ENCODE measurements around the gene HHAT.

Gene HHAT

DNA sequence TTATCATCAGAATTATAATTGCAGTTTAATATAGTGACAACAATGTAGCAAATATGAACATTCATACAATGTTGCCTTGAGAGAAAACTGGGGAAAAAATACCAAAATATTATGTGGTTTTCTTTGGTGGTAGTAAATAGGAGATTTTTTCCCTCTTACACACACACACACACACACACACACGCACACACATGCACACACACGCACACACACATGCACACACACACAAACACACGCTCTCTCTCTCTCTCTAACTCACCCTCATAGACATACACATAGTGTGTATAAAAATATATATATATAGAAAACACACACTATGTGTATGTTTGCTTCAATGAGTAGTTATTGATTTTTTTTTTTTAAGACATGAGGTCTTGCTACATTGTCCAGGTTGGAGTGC is 211.6 kb downstream of the HHAT start:
- no peaks in the 10 kb centered on the region for H3K9me3 ChIP-seq (ENCODE audit: control insufficient read depth in 5 of 5, low read length in 5 of 5)
- no peak overlapping the region for H3K9ac ChIP-seq (ENCODE audit: low read length in 5 of 5)
- no peak overlapping the region for H3K4me3 ChIP-seq (ENCODE audit: low read depth in 1 of 5, low read length in 5 of 5)
- no peak overlapping the region for H3K27ac ChIP-seq (ENCODE audit: low read depth, low read length)
- no peaks in the 10 kb centered on the region for H3K36me3 ChIP-seq (ENCODE audit: control insufficient read depth in 5 of 5, insufficient read depth in 5 of 5, low read length in 5 of 5)
- no peaks in the 10 kb centered on the region for H3K4me1 ChIP-seq (ENCODE audit: control insufficient read depth in 5 of 5, insufficient read depth in 5 of 5, low read length in 5 of 5)
- H3K27me3 ChIP-seq (ENCODE audit: control insufficient read depth in 5 of 5, insufficient read depth in 4 of 5, low read length in 5 of 5) = no peaks in the 10 kb centered on the region

DNA sequence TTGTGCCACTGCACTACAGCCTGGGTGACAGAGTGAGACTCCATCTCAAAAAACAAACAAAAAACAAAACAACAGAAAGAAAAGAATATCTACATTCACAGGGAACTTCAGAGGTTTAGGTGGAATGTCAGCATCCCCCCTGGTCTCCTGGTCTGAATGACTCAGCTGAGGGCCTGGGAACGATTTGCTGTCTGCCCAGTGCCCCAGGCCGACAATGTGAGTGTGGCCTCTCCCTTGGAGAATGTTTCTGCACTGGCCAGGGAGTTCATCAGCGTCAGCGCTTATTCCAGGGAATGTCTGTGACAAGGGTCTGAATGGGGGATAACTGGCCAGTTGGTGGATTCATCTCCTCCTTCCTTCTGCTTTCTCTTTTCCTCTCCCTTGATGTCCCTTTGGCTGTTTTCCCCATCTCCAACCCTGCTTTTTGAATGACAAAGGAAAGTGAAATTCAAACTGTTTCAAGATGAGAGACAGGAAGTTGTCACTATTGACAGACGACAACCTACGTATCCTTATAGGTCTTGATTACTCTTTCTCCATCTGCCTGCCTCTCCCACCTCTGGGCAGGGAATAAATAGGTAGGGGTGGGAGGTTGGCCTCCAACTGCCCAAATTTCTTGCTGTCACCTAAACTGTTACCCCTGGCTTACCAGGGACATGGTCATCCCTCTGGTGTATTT is 213.1 kb downstream of the HHAT start:
- Histone ChIP-seq H3K4me3 (ENCODE audit: low read depth in 1 of 5, low read length in 5 of 5) (no peak overlapping the region), H3K27ac (ENCODE audit: low read depth, low read length) (no peak overlapping the region), H3K9ac (ENCODE audit: low read length in 5 of 5) (no peak overlapping the region), H3K27me3 (ENCODE audit: control insufficient read depth in 5 of 5, insufficient read depth in 4 of 5, low read length in 5 of 5) (no peaks in the 10 kb centered on the region), H3K9me3 (ENCODE audit: control insufficient read depth in 5 of 5, low read length in 5 of 5) (no peaks in the 10 kb centered on the region), H3K36me3 (ENCODE audit: control insufficient read depth in 5 of 5, insufficient read depth in 5 of 5, low read length in 5 of 5) (no peaks in the 10 kb centered on the region), H3K4me1 (ENCODE audit: control insufficient read depth in 5 of 5, insufficient read depth in 5 of 5, low read length in 5 of 5) (no peaks in the 10 kb centered on the region)

DNA sequence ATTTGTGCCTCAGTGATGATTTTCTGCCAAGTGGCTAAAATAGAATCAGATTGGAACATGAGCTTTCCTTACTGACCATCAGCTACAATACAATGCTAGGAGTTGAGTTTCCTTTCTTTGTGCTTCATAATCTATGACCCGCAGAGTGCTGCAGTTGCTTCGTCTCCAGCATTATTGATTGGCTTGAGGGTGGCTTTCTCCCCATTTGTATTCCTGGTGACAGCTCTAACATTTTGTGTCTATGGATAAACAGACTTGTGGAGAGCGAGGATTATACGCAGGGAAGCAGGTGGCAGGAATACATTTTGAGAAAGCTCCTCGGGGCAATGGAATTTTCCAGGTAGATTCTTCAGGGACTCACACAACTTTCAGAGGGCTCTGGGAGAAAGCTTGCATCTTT is 223.2 kb downstream of the HHAT start:
- H3K27ac ChIP-seq (ENCODE audit: low read depth, low read length) = no peak overlapping the region
- no peak overlapping the region for H3K4me3 ChIP-seq (ENCODE audit: low read depth in 1 of 5, low read length in 5 of 5)
- no peaks in the 10 kb centered on the region for H3K36me3 ChIP-seq (ENCODE audit: control insufficient read depth in 5 of 5, insufficient read depth in 5 of 5, low read length in 5 of 5)
- no peaks in the 10 kb centered on the region for H3K27me3 ChIP-seq (ENCODE audit: control insufficient read depth in 5 of 5, insufficient read depth in 4 of 5, low read length in 5 of 5)
- no peaks in the 10 kb centered on the region for H3K9me3 ChIP-seq (ENCODE audit: control insufficient read depth in 5 of 5, low read length in 5 of 5)
- peaks cover 0 to 4% (median 0%) of the 10 kb centered on the region in 5 donors for H3K4me1 ChIP-seq (ENCODE audit: control insufficient read depth in 5 of 5, insufficient read depth in 5 of 5, low read length in 5 of 5)
- H3K9ac ChIP-seq (ENCODE audit: low read length in 5 of 5) = no peak overlapping the region

DNA sequence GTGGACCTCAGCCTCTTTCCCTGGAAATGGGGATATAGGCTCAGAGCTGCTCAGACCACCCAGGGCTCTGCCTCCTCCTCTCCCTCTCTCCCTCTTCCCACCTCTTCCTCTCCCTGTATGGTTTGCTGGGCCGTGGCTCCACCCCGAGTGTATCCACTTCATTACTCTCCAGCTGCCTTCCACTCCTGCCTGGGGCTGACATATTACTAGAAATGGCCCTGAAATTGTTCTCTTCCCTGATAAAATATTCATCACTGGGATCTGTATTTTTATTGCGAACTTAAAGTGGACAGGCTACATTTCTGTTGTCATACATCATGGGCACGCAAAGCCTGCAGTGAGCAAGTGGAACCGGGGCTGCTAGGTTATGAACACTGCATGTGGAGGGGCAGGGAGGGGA is 225.0 kb downstream of the HHAT start:
- H3K36me3 ChIP-seq (ENCODE audit: control insufficient read depth in 5 of 5, insufficient read depth in 5 of 5, low read length in 5 of 5) = no peaks in the 10 kb centered on the region
- peaks cover 0 to 2% (median 0%) of the 10 kb centered on the region in 5 donors for H3K4me1 ChIP-seq (ENCODE audit: control insufficient read depth in 5 of 5, insufficient read depth in 5 of 5, low read length in 5 of 5)
- no peak overlapping the region for H3K4me3 ChIP-seq (ENCODE audit: low read depth in 1 of 5, low read length in 5 of 5)
- no peak overlapping the region for H3K27ac ChIP-seq (ENCODE audit: low read depth, low read length)
- no peaks in the 10 kb centered on the region for H3K27me3 ChIP-seq (ENCODE audit: control insufficient read depth in 5 of 5, insufficient read depth in 4 of 5, low read length in 5 of 5)
- H3K9me3 ChIP-seq (ENCODE audit: control insufficient read depth in 5 of 5, low read length in 5 of 5) = no peaks in the 10 kb centered on the region
- H3K9ac ChIP-seq (ENCODE audit: low read length in 5 of 5) = no peak overlapping the region

DNA sequence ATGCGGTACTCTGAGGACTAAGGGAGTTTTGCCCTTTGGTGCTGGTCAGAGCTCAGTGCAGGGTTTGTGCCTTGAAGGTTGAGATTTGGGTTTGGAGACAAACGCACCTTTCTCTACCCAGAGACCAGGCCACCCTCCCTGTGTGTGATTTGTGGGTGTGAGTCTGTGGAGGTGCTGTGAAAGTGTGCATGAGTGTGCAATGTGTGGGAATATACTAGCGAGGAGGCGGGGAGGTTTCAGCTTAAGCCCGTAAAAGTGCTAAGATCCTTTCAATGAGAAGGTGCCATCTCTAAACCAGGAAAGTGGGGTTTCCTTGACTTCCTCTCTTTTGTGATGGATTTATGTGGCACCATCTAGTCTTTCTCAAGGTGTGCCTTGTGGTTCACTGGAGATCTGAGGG is 225.7 kb downstream of the HHAT start:
- no peaks in the 10 kb centered on the region for H3K9me3 ChIP-seq (ENCODE audit: control insufficient read depth in 5 of 5, low read length in 5 of 5)
- no peak overlapping the region for H3K27ac ChIP-seq (ENCODE audit: low read depth, low read length)
- no peaks in the 10 kb centered on the region for H3K27me3 ChIP-seq (ENCODE audit: control insufficient read depth in 5 of 5, insufficient read depth in 4 of 5, low read length in 5 of 5)
- H3K4me1 ChIP-seq (ENCODE audit: control insufficient read depth in 5 of 5, insufficient read depth in 5 of 5, low read length in 5 of 5) = no peaks in the 10 kb centered on the region
- no peaks in the 10 kb centered on the region for H3K36me3 ChIP-seq (ENCODE audit: control insufficient read depth in 5 of 5, insufficient read depth in 5 of 5, low read length in 5 of 5)
- no peak overlapping the region for H3K9ac ChIP-seq (ENCODE audit: low read length in 5 of 5)
- H3K4me3 ChIP-seq (ENCODE audit: low read depth in 1 of 5, low read length in 5 of 5) = no peak overlapping the region

DNA sequence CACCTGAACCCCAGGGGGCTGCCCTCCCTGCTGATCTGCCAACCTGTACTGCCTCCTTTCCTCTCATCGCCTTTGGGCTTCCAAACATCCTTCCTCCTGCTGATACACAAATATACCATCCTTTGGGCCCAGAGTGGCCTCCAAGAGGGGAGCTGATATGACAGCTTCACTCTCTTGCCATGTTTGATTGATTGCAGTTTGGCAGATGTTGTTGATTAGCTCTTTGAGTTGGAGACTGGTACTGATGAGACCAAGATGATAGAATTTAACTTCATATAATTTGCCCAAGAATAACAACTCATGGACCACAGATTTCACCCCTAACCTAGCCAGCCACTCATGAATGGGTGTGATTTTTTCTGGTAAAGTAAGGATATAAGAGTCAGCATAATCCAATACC is 227.8 kb downstream of the HHAT start:
- Histone ChIP-seq H3K9ac (ENCODE audit: low read length in 5 of 5) (no peak overlapping the region), H3K4me3 (ENCODE audit: low read depth in 1 of 5, low read length in 5 of 5) (no peak overlapping the region), H3K27me3 (ENCODE audit: control insufficient read depth in 5 of 5, insufficient read depth in 4 of 5, low read length in 5 of 5) (no peaks in the 10 kb centered on the region), H3K36me3 (ENCODE audit: control insufficient read depth in 5 of 5, insufficient read depth in 5 of 5, low read length in 5 of 5) (no peaks in the 10 kb centered on the region), H3K27ac (ENCODE audit: low read depth, low read length) (no peak overlapping the region), H3K9me3 (ENCODE audit: control insufficient read depth in 5 of 5, low read length in 5 of 5) (no peaks in the 10 kb centered on the region), H3K4me1 (ENCODE audit: control insufficient read depth in 5 of 5, insufficient read depth in 5 of 5, low read length in 5 of 5) (no peaks in the 10 kb centered on the region)

DNA sequence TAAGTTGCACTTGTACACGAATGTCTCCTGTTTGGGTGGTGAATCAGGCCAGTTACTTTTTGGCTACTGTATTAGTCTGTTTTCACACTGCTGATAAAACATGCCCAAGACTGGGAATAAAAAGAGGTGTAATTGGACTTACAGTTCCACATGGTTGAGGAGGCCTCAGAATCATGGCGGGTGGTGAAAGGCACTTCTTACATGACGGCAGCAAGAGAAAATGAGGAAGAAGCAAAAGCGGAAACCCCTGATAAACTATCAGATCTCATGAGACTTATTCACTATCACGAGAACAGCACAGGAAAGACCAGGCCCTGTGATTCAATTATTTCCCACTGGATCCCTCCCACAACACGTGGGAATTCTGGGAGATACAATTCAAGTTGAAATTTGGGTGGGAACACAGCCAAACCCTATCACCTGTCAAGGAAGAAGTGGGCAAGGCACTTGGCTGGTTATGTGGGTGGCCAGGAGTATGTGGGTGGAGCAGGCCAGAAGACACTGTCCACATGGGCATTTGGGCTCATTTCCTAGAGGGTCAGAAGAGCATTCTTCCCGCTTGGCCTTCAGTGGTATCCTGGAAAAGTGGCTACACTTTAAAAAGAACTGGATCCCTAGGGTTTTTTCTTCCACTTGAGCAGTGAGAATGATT is 228.8 kb downstream of the HHAT start:
- Histone ChIP-seq H3K9ac (ENCODE audit: low read length in 5 of 5) (no peak overlapping the region), H3K27me3 (ENCODE audit: control insufficient read depth in 5 of 5, insufficient read depth in 4 of 5, low read length in 5 of 5) (no peaks in the 10 kb centered on the region), H3K27ac (ENCODE audit: low read depth, low read length) (no peak overlapping the region), H3K4me1 (ENCODE audit: control insufficient read depth in 5 of 5, insufficient read depth in 5 of 5, low read length in 5 of 5) (no peaks in the 10 kb centered on the region), H3K4me3 (ENCODE audit: low read depth in 1 of 5, low read length in 5 of 5) (no peak overlapping the region), H3K36me3 (ENCODE audit: control insufficient read depth in 5 of 5, insufficient read depth in 5 of 5, low read length in 5 of 5) (no peaks in the 10 kb centered on the region), H3K9me3 (ENCODE audit: control insufficient read depth in 5 of 5, low read length in 5 of 5) (no peaks in the 10 kb centered on the region)

DNA sequence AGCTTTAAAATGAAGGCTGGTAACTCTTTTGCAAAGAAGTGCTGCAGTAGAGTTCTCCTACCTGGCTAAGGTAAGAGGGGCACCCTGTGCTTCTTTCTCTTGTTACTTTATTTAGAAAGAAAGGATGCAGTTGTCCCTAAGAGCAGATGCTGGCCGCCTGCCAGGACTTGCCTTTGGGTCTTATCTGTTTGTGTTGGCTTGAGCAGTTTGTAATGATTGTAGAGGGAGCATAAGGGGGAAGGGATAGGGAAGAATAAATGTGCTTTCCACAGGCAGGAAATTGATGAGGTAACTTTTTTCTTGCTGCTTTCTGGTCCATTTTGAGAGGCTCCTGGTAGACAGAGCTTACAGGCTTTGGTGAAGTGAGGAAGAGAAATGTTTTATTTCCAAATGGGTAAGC is 229.6 kb downstream of the HHAT start:
- H3K9me3 ChIP-seq (ENCODE audit: control insufficient read depth in 5 of 5, low read length in 5 of 5) = no peaks in the 10 kb centered on the region
- no peak overlapping the region for H3K4me3 ChIP-seq (ENCODE audit: low read depth in 1 of 5, low read length in 5 of 5)
- H3K27me3 ChIP-seq (ENCODE audit: control insufficient read depth in 5 of 5, insufficient read depth in 4 of 5, low read length in 5 of 5) = no peaks in the 10 kb centered on the region
- no peak overlapping the region for H3K27ac ChIP-seq (ENCODE audit: low read depth, low read length)
- H3K36me3 ChIP-seq (ENCODE audit: control insufficient read depth in 5 of 5, insufficient read depth in 5 of 5, low read length in 5 of 5) = no peaks in the 10 kb centered on the region
- H3K4me1 ChIP-seq (ENCODE audit: control insufficient read depth in 5 of 5, insufficient read depth in 5 of 5, low read length in 5 of 5) = no peaks in the 10 kb centered on the region
- no peak overlapping the region for H3K9ac ChIP-seq (ENCODE audit: low read length in 5 of 5)

DNA sequence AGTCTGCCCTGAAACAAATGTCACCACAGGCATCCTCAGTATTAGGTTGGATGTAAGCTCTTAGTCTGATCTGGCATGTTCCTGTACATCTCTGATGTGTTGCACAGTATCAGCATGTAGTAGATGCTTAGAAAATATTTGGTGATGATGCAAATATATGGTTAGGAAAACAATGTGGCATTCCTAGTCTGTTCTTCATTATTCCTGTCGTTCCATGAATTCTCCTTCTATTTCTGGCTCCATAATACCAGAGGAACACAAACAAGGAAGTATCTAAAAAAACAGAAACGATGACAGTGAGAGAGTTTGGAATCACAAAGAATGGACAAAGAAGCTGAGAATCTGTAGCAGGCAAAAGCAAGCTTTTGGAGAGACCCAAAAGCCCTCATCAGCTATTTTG is 236.6 kb downstream of the HHAT start:
- Histone ChIP-seq H3K36me3 (ENCODE audit: control insufficient read depth in 5 of 5, insufficient read depth in 5 of 5, low read length in 5 of 5) (no peaks in the 10 kb centered on the region), H3K4me3 (ENCODE audit: low read depth in 1 of 5, low read length in 5 of 5) (no peak overlapping the region), H3K9ac (ENCODE audit: low read length in 5 of 5) (no peak overlapping the region), H3K9me3 (ENCODE audit: control insufficient read depth in 5 of 5, low read length in 5 of 5) (no peaks in the 10 kb centered on the region), H3K27ac (ENCODE audit: low read depth, low read length) (no peak overlapping the region), H3K4me1 (ENCODE audit: control insufficient read depth in 5 of 5, insufficient read depth in 5 of 5, low read length in 5 of 5) (no peaks in the 10 kb centered on the region), H3K27me3 (ENCODE audit: control insufficient read depth in 5 of 5, insufficient read depth in 4 of 5, low read length in 5 of 5) (no peaks in the 10 kb centered on the region)

DNA sequence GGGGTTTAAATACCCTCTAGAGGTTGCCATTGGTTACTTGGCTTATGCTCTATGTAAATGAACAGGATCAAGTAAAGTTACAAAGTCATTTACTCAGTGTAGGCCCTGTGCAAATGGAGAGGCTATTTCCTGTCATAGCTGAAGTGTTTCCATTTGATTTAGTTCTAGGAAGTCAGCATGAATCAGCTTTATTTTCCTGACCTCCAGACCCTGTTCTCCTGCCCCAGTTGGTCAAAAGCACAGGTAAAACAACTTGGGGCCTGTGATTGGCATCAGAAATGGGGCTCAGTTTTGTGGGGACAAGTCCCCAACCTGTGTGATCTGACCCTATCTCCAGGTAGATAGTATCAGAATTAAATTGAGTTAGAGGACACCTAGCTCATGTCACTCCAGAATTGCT is 239.9 kb downstream of the HHAT start:
- Histone ChIP-seq H3K9ac (ENCODE audit: low read length in 5 of 5) (no peak overlapping the region), H3K27ac (ENCODE audit: low read depth, low read length) (no peak overlapping the region), H3K27me3 (ENCODE audit: control insufficient read depth in 5 of 5, insufficient read depth in 4 of 5, low read length in 5 of 5) (no peaks in the 10 kb centered on the region)

More for the DNA sequence above, 239.9 kb downstream of the HHAT start:
- Histone ChIP-seq H3K9me3 (ENCODE audit: control insufficient read depth in 5 of 5, low read length in 5 of 5) (no peaks in the 10 kb centered on the region), H3K4me1 (ENCODE audit: control insufficient read depth in 5 of 5, insufficient read depth in 5 of 5, low read length in 5 of 5) (no peaks in the 10 kb centered on the region), H3K4me3 (ENCODE audit: low read depth in 1 of 5, low read length in 5 of 5) (no peak overlapping the region), H3K36me3 (ENCODE audit: control insufficient read depth in 5 of 5, insufficient read depth in 5 of 5, low read length in 5 of 5) (no peaks in the 10 kb centered on the region)
